Measurements from ENCODE around the gene PCDH9. TPM values are rescaled to one million over a fixed set of nuclear protein-coding genes. Genes with fewer than 3 reads are reported as not detected.

Gene PCDH9
- polyA plus RNA-seq, 1 donor: 1.8 TPM

DNA sequence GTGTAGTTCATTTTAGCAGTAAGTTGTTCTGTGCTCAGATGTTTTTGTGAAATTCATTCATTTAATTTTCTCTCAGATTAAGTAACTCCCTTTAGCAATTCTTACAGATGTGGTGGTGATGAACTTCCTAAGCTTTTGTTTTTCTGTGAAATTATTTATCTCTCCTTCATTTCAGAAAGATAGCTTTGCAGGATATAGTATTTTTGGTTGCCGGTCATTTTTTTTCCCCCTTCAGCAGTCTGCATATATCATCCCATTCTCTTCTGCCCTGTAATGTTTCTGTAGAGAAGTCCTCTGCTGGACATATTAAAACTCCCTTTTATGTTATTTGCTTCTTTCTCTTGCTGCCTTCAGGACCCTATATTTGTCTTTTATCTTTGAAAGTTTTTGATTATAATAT, 470.2 kb downstream of the PCDH9 start:
- no peaks in the 10 kb centered on the region for H3K9me3 ChIP-seq (ENCODE audit: control insufficient read depth, low read depth, low read length)
- no peak for DNase-seq
- no peaks in the 10 kb centered on the region for H3K27me3 ChIP-seq (ENCODE audit: control insufficient read depth, insufficient read depth, low read length)
- H3K4me3 ChIP-seq (ENCODE audit: low read length): no peak overlapping the region
- no peaks in the 10 kb centered on the region for H3K36me3 ChIP-seq (ENCODE audit: control insufficient read depth, insufficient read depth, low read length)
- no peak overlapping the region for H3K27ac ChIP-seq (ENCODE audit: low read length)
- H3K4me1 ChIP-seq (ENCODE audit: control insufficient read depth, insufficient read depth, low read length): no peaks in the 10 kb centered on the region
- WGBS (ENCODE audit: insufficient coverage, low lambda C conversion rate): 100% methylated on average over 1 of the region's 1 CpG

DNA sequence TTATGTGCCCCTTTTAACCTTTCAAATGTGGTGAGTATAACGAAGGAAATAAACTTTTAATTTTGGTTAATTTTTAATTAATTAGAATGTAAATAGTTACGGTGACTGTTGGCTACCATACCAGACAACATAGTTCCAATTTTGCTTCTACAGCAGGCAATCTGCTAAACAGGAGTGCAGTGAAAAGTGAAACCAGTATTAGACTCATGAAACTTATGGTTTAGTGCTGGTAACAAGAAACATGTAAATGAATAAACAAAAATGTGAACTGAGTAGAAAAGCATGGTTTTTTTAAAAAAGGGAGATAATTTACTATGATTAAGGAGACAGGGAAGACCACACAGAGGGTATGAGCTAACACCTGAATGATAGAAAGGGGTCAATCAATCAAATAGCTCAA, 478.4 kb downstream of the PCDH9 start:
- Histone ChIP-seq H3K36me3 (ENCODE audit: control insufficient read depth, insufficient read depth, low read length) (no peaks in the 10 kb centered on the region), H3K9me3 (ENCODE audit: control insufficient read depth, low read depth, low read length) (no peaks in the 10 kb centered on the region), H3K4me3 (ENCODE audit: low read length) (no peak overlapping the region), H3K27ac (ENCODE audit: low read length) (no peak overlapping the region), H3K27me3 (ENCODE audit: control insufficient read depth, insufficient read depth, low read length) (no peaks in the 10 kb centered on the region), H3K4me1 (ENCODE audit: control insufficient read depth, insufficient read depth, low read length) (no peaks in the 10 kb centered on the region)
- WGBS (ENCODE audit: insufficient coverage, low lambda C conversion rate): 100% methylated on average over 2 of the region's 2 CpGs
- no peak for DNase-seq

DNA sequence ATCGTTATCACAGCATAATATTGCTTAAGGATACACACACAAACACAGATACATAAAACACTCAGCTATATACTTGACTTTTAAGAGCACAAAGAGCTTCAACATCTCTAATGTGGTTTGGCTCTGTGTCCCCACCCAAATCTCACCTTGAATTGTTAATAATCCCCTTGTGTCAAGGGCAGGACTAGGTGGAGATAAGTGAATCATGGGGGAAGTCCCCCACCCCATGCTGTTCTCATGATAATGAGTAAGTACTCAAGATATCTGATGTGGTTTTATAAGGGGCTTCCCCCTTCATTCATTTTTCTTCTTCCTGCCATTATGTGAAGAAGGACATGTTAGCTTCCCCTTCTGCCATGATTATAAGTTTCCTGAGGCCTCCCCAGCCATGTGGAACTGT, 481.4 kb downstream of the PCDH9 start:
- no peaks in the 10 kb centered on the region for H3K4me1 ChIP-seq (ENCODE audit: control insufficient read depth, insufficient read depth, low read length)
- DNase-seq: no peak
- no peaks in the 10 kb centered on the region for H3K36me3 ChIP-seq (ENCODE audit: control insufficient read depth, insufficient read depth, low read length)
- H3K9me3 ChIP-seq (ENCODE audit: control insufficient read depth, low read depth, low read length): no peaks in the 10 kb centered on the region
- H3K4me3 ChIP-seq (ENCODE audit: low read length): no peak overlapping the region
- H3K27ac ChIP-seq (ENCODE audit: low read length): no peak overlapping the region
- no CpG with 5 or more reads among the region's 1 CpG for WGBS (ENCODE audit: insufficient coverage, low lambda C conversion rate)
- H3K27me3 ChIP-seq (ENCODE audit: control insufficient read depth, insufficient read depth, low read length): no peaks in the 10 kb centered on the region

DNA sequence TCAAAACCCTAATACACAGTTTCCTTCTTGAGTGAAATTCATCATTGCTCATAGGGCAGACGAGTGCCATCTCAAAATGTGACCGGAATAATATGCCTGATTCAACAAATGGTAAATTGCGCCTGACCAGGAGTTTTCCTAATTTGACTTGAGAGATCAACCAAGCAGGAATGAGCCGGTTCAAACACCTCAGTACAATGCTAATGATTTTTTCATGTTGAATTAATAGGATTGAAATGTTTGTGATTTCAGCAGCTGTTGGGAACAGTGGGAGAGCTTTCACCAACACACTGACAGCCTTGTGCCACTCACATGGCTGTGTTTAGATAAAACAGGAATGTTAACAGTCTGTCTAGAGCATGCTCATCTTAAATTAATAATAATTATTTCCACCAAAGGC, 484.8 kb downstream of the PCDH9 start:
- no peaks in the 10 kb centered on the region for H3K4me1 ChIP-seq (ENCODE audit: control insufficient read depth, insufficient read depth, low read length)
- H3K9me3 ChIP-seq (ENCODE audit: control insufficient read depth, low read depth, low read length): no peaks in the 10 kb centered on the region
- H3K27ac ChIP-seq (ENCODE audit: low read length): no peak overlapping the region
- no peaks in the 10 kb centered on the region for H3K36me3 ChIP-seq (ENCODE audit: control insufficient read depth, insufficient read depth, low read length)
- no peaks in the 10 kb centered on the region for H3K27me3 ChIP-seq (ENCODE audit: control insufficient read depth, insufficient read depth, low read length)
- no CpG with 5 or more reads among the region's 4 CpGs for WGBS (ENCODE audit: insufficient coverage, low lambda C conversion rate)
- H3K4me3 ChIP-seq (ENCODE audit: low read length): no peak overlapping the region
- DNase-seq: no peak

DNA sequence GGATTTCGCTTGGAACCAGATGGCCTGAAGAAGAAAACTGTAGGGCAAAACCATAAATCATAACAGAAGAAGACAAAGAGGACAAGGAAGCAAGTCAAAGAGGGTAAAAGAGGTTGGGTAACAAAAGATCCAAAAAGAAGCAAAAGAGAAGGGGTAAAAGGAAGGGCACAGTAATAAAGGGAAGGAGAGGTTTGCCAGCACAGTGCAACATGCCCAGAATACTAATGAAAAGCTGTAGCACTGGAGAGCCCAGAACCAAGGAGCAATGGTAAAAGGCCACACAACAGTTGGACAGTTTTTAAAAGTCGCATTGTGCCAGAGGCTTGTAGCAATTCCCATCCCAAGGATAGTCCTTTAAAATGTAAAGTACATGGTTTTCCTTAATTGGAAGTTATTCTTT, 506.6 kb downstream of the PCDH9 start:
- Histone ChIP-seq H3K27ac (ENCODE audit: low read length) (no peak overlapping the region), H3K9me3 (ENCODE audit: control insufficient read depth, low read depth, low read length) (no peaks in the 10 kb centered on the region), H3K27me3 (ENCODE audit: control insufficient read depth, insufficient read depth, low read length) (no peaks in the 10 kb centered on the region), H3K4me3 (ENCODE audit: low read length) (no peak overlapping the region), H3K4me1 (ENCODE audit: control insufficient read depth, insufficient read depth, low read length) (no peaks in the 10 kb centered on the region), H3K36me3 (ENCODE audit: control insufficient read depth, insufficient read depth, low read length) (no peaks in the 10 kb centered on the region)
- 60% methylated on average over 1 of the region's 2 CpGs for WGBS (ENCODE audit: insufficient coverage, low lambda C conversion rate)
- no peak for DNase-seq

DNA sequence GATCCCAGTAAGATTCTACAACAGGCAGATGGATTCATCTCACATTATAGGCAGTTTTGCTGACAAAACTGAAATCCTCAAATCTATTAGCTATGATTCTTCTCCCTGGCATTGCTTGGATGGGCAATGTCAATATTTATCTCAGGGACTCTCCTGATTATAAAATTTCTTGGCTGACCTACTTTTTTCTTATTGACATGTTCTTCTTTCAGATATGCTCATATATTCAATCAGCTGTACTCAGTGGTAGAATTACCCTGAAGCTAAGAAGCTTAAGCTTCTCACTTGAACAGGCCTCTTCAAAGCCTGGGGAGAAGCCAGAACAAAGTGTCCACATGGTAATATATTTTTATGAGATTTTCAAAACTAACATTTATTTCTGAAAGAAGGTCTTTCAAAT, 513.6 kb downstream of the PCDH9 start:
- Histone ChIP-seq H3K27me3 (ENCODE audit: control insufficient read depth, insufficient read depth, low read length) (no peaks in the 10 kb centered on the region), H3K4me1 (ENCODE audit: control insufficient read depth, insufficient read depth, low read length) (no peaks in the 10 kb centered on the region), H3K9me3 (ENCODE audit: control insufficient read depth, low read depth, low read length) (no peaks in the 10 kb centered on the region), H3K4me3 (ENCODE audit: low read length) (no peak overlapping the region), H3K27ac (ENCODE audit: low read length) (no peak overlapping the region), H3K36me3 (ENCODE audit: control insufficient read depth, insufficient read depth, low read length) (no peaks in the 10 kb centered on the region)
- DNase-seq: no peak

DNA sequence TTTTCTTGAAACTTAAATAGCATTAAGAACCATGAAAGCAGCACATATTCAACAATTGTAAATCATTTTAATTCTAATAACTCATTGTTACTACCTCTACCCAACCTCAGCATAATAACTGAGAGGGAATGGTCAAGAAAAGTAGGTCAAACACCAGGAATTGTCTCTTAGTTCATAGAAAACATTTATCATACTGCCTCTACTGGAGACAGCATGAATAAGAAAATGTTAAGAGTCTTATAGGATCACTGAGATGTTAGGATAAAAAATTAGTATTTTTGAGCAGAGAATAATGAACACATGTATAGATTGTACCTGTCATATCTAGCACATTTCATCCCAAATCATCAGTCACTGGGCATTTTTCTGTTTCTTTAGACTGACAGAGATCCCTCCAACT, 515.3 kb downstream of the PCDH9 start:
- H3K4me1 ChIP-seq (ENCODE audit: control insufficient read depth, insufficient read depth, low read length): no peaks in the 10 kb centered on the region
- no peak overlapping the region for H3K27ac ChIP-seq (ENCODE audit: low read length)
- no peaks in the 10 kb centered on the region for H3K36me3 ChIP-seq (ENCODE audit: control insufficient read depth, insufficient read depth, low read length)
- H3K27me3 ChIP-seq (ENCODE audit: control insufficient read depth, insufficient read depth, low read length): no peaks in the 10 kb centered on the region
- no peaks in the 10 kb centered on the region for H3K9me3 ChIP-seq (ENCODE audit: control insufficient read depth, low read depth, low read length)
- H3K4me3 ChIP-seq (ENCODE audit: low read length): no peak overlapping the region
- DNase-seq: no peak

DNA sequence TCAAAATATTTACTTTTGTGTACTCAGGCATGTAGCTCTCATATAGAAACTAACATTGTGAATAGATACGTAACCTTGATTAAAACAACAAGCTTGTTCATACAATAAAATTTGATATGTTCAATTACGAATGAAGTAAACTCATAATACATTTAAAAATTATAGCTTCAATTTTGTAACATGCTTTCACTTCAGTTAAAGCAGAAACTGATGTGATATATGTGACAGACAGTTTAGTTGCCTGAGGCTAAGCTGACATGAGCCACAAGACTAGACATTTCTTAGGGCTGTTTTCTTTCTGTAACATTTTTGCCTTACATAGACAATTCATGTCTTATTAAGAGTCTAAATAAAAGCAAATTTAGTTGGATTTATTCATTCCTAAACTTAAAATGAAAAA, 526.0 kb downstream of the PCDH9 start:
- DNase-seq: no peak
- 84% methylated on average over 2 of the region's 2 CpGs for WGBS (ENCODE audit: insufficient coverage, low lambda C conversion rate)

DNA sequence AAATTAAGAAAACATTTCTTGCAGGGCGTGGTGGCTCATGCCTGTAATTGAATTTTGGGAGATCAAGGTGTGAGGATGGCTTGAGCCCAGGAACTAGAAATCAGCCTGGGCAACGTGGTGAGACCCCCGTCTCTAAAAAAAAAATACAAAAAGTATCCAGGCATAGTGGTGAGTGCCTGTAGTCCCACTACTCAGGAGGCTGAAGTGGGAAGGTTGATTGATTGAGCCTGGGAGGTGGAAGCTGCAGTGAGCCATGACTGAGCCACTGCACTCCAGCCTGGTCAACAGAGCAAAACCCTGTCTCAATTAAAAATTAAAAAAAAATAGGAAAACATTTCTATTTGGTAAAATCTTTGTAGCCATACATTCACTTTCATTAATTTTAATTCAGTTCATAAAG, 526.5 kb downstream of the PCDH9 start:
- Histone ChIP-seq H3K36me3 (ENCODE audit: control insufficient read depth, insufficient read depth, low read length) (no peaks in the 10 kb centered on the region), H3K4me3 (ENCODE audit: low read length) (no peak overlapping the region), H3K4me1 (ENCODE audit: control insufficient read depth, insufficient read depth, low read length) (no peaks in the 10 kb centered on the region), H3K27ac (ENCODE audit: low read length) (no peak overlapping the region), H3K9me3 (ENCODE audit: control insufficient read depth, low read depth, low read length) (no peaks in the 10 kb centered on the region), H3K27me3 (ENCODE audit: control insufficient read depth, insufficient read depth, low read length) (no peaks in the 10 kb centered on the region)
- WGBS (ENCODE audit: insufficient coverage, low lambda C conversion rate): no CpG with 5 or more reads among the region's 3 CpGs
- DNase-seq: no peak

More for the DNA sequence above, 526.0 kb downstream of the PCDH9 start:
- Histone ChIP-seq H3K4me3 (ENCODE audit: low read length) (no peak overlapping the region), H3K36me3 (ENCODE audit: control insufficient read depth, insufficient read depth, low read length) (no peaks in the 10 kb centered on the region), H3K27me3 (ENCODE audit: control insufficient read depth, insufficient read depth, low read length) (no peaks in the 10 kb centered on the region), H3K4me1 (ENCODE audit: control insufficient read depth, insufficient read depth, low read length) (no peaks in the 10 kb centered on the region), H3K9me3 (ENCODE audit: control insufficient read depth, low read depth, low read length) (no peaks in the 10 kb centered on the region), H3K27ac (ENCODE audit: low read length) (no peak overlapping the region)

DNA sequence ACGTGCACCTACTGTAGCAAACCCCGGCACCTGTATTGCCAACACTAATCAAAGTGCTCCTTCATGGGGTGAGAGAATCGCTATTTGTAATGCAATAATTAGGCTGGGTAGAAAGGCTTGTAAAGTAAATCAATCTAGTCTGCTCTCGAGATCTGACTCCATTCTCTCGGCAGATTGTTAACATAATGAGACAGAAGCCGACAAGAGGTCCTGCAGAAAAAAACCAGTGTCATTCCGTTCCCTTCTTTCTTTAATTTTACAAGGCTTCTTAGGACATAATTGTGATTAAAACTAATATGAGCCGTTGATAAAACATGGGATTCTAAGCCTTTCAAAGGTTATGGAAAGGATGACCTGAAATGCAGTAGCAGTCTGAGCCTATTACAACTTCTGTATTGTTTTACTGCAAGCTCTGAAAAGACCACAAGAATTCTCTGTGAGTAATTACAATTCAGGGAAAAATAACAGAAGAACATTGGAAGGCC, 530.0 kb downstream of the PCDH9 start:
- Histone ChIP-seq H3K27ac (ENCODE audit: low read length) (no peak overlapping the region), H3K36me3 (ENCODE audit: control insufficient read depth, insufficient read depth, low read length) (no peaks in the 10 kb centered on the region), H3K27me3 (ENCODE audit: control insufficient read depth, insufficient read depth, low read length) (no peaks in the 10 kb centered on the region), H3K9me3 (ENCODE audit: control insufficient read depth, low read depth, low read length) (no peaks in the 10 kb centered on the region), H3K4me1 (ENCODE audit: control insufficient read depth, insufficient read depth, low read length) (no peaks in the 10 kb centered on the region), H3K4me3 (ENCODE audit: low read length) (no peak overlapping the region)
- peak in 1 of 2 donors; percentile 2 for DNase-seq
- 75% methylated on average over 2 of the region's 8 CpGs for WGBS (ENCODE audit: insufficient coverage, low lambda C conversion rate)

DNA sequence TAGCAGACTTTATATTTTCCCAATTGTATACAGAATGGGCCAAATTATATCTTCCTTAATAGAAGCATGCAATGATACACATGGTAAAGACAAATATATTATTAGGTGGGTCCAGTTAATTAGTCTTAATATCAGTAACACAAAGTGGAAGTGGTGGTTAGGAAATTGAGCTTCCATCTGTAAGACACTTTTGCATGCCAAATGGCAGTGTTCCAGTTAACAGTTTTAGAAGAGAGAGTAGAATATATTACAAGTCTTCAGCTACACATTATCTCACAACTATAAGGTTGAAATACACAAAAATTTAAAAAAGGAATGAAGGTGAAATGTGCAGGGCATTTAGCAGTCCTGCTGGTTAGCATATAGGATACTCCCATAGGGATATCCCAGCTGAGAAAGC, 536.5 kb downstream of the PCDH9 start:
- DNase-seq: no peak
- no peak overlapping the region for H3K27ac ChIP-seq (ENCODE audit: low read length)
- no peaks in the 10 kb centered on the region for H3K36me3 ChIP-seq (ENCODE audit: control insufficient read depth, insufficient read depth, low read length)
- no peak overlapping the region for H3K4me3 ChIP-seq (ENCODE audit: low read length)
- H3K27me3 ChIP-seq (ENCODE audit: control insufficient read depth, insufficient read depth, low read length): no peaks in the 10 kb centered on the region
- H3K9me3 ChIP-seq (ENCODE audit: control insufficient read depth, low read depth, low read length): no peaks in the 10 kb centered on the region
- no peaks in the 10 kb centered on the region for H3K4me1 ChIP-seq (ENCODE audit: control insufficient read depth, insufficient read depth, low read length)
